GM19238 (cell line): Measurements from ENCODE around the gene PRSS8.

Experiments used
- DNase-seq: peaks from one replicate; pipeline ENCODE4 v3.0.0; 2011; ENCODE audit warnings: low spot score; ENCODE audit not compliant: insufficient read length

Gene PRSS8

GRCh38 chr16:31128711-31129567 lies 6.6 kb downstream of the PRSS8 start:
- DNase-seq = no peak

- DNase-seq = no peak
Measured at GRCh38 chr16:31127182-31127581, 8.3 kb downstream of the PRSS8 start.

- DNase-seq = no peak
Measured at GRCh38 chr16:31125844-31126243, 9.7 kb downstream of the PRSS8 start.

- no peak for DNase-seq
Measured at GRCh38 chr16:31120129-31120528, 15.4 kb downstream of the PRSS8 start.

GRCh38 chr16:31118223-31119155 lies 17.0 kb downstream of the PRSS8 start:
- no peak for DNase-seq

GRCh38 chr16:31117384-31118222 lies 17.9 kb downstream of the PRSS8 start, which contains the start of gene KAT8:
KAT8 (plus strand) TSS chr16:31117664; CDS start chr16:31117682, 18 bp downstream.
- DNase-seq = peak; percentile 98

- no peak for DNase-seq
Measured at GRCh38 chr16:31114468-31114867, 21.1 kb downstream of the PRSS8 start.

- peak; percentile 34 for DNase-seq
Measured at GRCh38 chr16:31113121-31114120, 22.1 kb downstream of the PRSS8 start.

GRCh38 chr16:31112711-31113110 lies 22.8 kb downstream of the PRSS8 start:
- DNase-seq = no peak

GRCh38 chr16:31111881-31112466 lies 23.6 kb downstream of the PRSS8 start:
- no peak for DNase-seq

GRCh38 chr16:31110106-31111034 lies 25.2 kb downstream of the PRSS8 start:
- DNase-seq = no peak

- no peak for DNase-seq
Measured at GRCh38 chr16:31109622-31110021, 25.9 kb downstream of the PRSS8 start.

GRCh38 chr16:31108794-31109558 lies 26.6 kb downstream of the PRSS8 start:
- no peak for DNase-seq

GRCh38 chr16:31108035-31108793 lies 27.3 kb downstream of the PRSS8 start, which contains the start of gene BCKDK:
BCKDK (plus strand) TSS chr16:31108386; CDS start chr16:31109224, 838 bp downstream.
- peak; percentile 90 for DNase-seq

GRCh38 chr16:31107465-31107867 lies 28.1 kb downstream of the PRSS8 start:
- DNase-seq = peak; percentile 71

GRCh38 chr16:31106509-31107464 lies 28.7 kb downstream of the PRSS8 start:
- no peak for DNase-seq
